H1 (cell line): ENCODE results near the gene TGM2. TPM values are rescaled to one million over a fixed set of nuclear protein-coding genes. Genes with fewer than 3 reads are reported as not detected.

Experiments
- CBX5 ChIP-seq: fragments of 300-800, 300-1000 bp; sonication (generic); IDR thresholded peaks from 2 replicates; pipeline ENCODE4 v1.7.1; 2016; ENCODE audit warnings: antibody characterized with exemption, low read length, low read depth
- CTBP2 ChIP-seq: IDR thresholded peaks from 2 replicates; pipeline ENCODE4 v1.7.0; 2011; ENCODE audit warnings: borderline replicate concordance, mild to moderate bottlenecking, moderate library complexity, mixed read lengths, low read length; ENCODE audit not compliant: insufficient read depth, insufficient read length
- polyA plus RNA-seq, 7 experiments: library from polyadenylated mRNA; depleted of rRNA in 3 of 7; stranded (reverse) in 5 of 7; unstranded in 2 of 7; fragments of >200 nt in 5 of 7; fragments of 200-250 nt in 2 of 7; gene quantifications; 1 replicate in 5 of 7; 2 replicates in 1 of 7; 4 replicates in 1 of 7; pipeline versions ENCODE4 v1.2.1 to v1.2.3, GENCODE V29; 2011 to 2013; ENCODE audit warnings: missing spikeins in 2 of 7, mixed read lengths in 2 of 7
- total RNA-seq: library from RNA; stranded (reverse); fragmentation: NEBNext Ultra II Directional; extraction: Animal tissue kit (Norgen Biotek cat#: 25700); gene quantifications from 2 replicates; pipeline ENCODE4 v1.2.1, GENCODE V29; 2021

Gene TGM2
- total and polyA plus RNA-seq, 2 of the 8 experiments (the other 6 are each of a cell fraction or from before 2014, with no cell fraction given): 0.86 to 1.0 TPM

DNA sequence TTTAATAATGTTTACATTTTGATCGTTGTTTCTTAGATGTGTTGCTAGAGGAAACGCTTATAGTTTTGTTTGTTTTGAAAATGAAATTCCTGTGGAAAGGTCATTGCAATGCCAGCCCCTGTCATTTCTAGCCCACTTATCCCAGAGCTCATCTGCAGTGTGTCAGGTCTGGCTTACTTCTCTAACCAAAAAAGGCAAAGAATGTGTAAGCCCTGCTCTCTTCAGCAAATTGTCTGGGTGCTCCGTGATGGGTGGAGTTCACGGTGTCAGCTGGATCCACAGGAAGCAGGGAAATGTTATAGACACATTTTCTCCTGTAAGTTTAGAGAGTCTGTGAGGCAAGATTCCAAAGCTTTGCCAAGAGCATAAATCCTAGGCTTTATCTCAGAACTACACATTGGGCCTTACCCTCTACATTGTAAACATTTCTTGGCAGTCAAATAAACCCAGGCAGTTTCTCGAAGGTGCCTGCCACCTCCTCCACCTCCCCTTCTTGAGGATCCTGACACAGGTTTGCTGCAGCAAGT, 80.6 kb downstream of the TGM2 start (continued):
- no peak for TF ChIP-seq CBX5
- TF ChIP-seq CTBP2: no peak
